C4-2B (cell line): Measurements from ENCODE around the gene COL26A1.

ENCODE experiments used
- H3K27ac ChIP-seq: fragments of 450-650 bp; 2 replicates; pipeline ENCODE4 v1.5.1; 2017
- ZFX ChIP-seq: fragments of 450-650 bp; IDR thresholded peaks from 2 replicates; pipeline ENCODE4 v1.6.1; 2017
- TF ChIP-seq, protein P1 (sequence below): fragments of 450-650 bp; conservative IDR thresholded peaks from 2 replicates; pipeline ENCODE4 v1.5.1; 2017; ENCODE audit warnings: mild to moderate bottlenecking

Gene COL26A1

DNA sequence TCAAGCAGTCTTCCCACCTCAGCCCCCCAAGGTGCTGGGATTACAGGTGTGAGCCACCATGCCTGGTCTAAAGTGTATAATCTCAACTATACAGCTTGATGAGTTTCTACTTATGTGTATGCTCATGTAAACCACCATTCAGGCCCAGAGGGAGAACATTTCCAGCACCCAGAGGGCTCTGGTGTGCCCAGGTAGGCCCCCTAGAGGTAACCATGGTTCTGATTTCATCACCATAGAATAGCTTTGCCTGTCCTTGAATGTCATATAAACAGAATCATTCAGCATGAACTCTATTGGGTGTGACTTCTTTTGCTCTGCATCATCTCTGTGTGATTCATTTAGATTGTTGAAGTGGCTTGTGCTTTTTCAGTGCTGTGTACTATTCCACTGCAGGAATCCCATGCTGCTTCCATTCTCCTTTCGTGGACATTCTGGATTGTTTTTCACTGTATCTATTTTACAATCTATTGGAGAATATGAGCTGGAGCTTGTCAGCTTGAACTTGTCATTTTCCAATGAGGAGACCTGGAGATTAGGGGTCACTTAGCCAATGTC, 35.2 kb downstream of the COL26A1 start:
- TF ChIP-seq, protein P1, sequence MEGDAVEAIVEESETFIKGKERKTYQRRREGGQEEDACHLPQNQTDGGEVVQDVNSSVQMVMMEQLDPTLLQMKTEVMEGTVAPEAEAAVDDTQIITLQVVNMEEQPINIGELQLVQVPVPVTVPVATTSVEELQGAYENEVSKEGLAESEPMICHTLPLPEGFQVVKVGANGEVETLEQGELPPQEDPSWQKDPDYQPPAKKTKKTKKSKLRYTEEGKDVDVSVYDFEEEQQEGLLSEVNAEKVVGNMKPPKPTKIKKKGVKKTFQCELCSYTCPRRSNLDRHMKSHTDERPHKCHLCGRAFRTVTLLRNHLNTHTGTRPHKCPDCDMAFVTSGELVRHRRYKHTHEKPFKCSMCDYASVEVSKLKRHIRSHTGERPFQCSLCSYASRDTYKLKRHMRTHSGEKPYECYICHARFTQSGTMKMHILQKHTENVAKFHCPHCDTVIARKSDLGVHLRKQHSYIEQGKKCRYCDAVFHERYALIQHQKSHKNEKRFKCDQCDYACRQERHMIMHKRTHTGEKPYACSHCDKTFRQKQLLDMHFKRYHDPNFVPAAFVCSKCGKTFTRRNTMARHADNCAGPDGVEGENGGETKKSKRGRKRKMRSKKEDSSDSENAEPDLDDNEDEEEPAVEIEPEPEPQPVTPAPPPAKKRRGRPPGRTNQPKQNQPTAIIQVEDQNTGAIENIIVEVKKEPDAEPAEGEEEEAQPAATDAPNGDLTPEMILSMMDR, result no peak
- TF ChIP-seq ZFX, result no peak
- no peak overlapping the region for H3K27ac ChIP-seq

DNA sequence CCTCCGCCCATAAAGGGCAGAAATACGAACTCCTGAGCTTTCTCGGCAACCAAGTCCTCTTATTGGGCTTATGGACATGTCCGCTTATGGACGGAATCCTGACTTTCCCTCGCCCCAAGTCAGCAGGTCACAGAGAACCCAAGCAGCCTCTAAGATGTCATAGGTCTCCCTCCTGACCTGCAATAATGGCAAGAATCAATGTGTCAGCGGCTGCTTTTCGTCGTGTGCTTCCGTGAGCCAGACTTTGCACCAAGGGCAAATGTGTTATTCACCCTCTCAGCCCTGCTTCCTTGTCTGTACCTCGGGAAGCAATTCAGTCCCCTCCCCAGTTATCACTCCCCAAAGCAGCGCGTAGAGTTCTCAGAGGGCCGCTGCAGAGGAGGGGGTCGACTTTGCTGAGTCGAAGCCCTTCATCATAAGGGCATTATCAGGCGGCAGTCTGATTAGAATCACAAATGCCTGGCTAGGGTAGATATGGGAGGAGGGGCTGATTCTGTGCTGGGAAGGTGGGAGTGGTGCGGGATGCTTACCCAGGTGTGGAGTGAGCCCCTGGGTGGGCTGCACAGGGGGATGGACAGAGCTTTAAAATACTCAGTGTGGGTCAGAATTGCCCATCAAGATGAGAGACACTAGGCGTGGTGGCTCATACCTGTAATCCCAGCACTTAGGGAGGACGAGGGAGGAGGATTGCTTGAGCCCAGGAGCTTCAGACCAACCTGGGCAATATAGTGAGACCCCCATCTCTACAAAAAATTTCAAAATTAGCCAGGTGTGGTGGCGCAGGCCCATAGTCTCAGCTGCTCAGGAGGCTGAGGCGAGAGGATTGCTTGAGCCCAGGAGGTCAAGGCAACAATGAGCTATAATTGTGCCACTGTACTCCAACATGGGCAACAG, 36.0 kb downstream of the COL26A1 start:
- H3K27ac ChIP-seq, result no peak overlapping the region
- TF ChIP-seq ZFX, result no peak
- TF ChIP-seq, protein P1, result no peak

DNA sequence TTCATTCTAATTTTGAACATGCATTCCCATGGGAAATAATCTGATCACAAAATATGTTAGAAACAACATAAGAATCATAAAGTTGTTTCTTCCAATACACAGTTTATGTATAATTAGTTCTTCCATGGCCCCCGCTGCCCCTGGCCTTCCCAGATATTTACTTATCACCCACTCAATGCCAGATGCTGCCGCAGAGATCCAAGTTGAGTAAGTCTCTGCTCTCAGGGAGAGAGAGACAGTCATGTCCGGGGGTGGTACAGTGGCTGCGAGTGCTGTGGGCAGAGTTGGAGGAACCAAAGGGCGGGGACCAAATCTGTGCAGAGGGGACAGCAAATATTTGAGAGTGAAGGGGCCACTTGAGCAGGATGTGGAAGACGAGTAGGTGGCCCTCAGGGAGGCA, 37.1 kb downstream of the COL26A1 start:
- H3K27ac ChIP-seq, result no peak overlapping the region
- TF ChIP-seq, protein P1, result no peak
- no peak for TF ChIP-seq ZFX

DNA sequence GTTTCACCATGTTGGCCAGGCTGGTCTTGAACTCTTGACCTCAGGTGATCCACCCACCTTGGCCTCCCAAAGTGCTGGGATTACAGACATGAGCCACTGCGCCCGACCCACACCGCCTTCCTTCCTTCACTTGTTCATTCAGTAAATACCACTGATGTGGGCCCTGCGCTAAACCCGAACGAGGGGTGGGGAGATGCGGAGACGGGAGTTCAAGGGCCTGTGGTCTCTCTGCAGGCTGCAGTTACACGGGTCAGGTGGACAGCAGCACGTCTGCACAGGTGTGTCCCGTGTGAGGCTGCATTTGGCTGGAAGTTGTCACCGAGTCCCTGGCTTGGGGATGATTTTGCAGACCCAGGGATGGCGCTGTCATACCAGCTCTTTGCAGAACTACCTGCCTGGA, 38.1 kb downstream of the COL26A1 start:
- no peak for TF ChIP-seq ZFX
- TF ChIP-seq, protein P1, result no peak
- no peak overlapping the region for H3K27ac ChIP-seq

DNA sequence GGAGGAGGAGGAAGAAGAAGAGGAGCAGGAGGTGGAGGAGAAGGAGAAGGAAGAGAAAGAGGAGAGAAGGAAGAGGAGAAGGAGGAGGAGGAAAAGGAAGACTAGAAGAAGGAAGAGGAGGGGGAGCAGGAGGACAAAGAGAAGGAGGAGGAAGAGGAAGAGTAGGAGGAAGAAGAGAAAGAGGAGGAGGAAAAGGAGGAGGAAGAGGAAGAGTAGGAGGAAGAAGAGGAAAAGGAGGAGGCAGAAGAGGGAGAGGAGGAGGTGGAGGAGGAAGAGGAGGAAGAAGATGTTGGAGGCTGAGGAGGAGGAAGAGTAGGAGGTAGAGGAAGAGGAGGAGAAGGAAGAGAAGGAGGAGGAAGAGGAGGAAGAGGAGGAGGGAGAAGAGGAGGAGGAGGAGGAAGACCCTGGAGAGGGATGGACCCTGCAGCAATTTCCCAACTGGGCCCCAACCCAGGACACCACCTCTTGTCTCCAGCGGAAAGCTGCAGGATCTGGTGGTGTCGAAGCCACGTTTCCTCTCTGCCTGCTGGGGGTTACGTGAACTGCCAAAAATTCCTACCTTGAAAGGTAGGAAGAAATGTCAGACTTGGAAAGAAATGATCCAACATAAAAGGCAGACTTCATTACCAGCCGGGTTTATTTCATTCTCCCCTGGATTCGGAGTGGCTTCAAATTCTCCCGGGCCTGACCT, 38.9 kb downstream of the COL26A1 start:
- H3K27ac ChIP-seq, result peak overlapping the region; percentile 8; the same call in 1 of the 2 replicates

DNA sequence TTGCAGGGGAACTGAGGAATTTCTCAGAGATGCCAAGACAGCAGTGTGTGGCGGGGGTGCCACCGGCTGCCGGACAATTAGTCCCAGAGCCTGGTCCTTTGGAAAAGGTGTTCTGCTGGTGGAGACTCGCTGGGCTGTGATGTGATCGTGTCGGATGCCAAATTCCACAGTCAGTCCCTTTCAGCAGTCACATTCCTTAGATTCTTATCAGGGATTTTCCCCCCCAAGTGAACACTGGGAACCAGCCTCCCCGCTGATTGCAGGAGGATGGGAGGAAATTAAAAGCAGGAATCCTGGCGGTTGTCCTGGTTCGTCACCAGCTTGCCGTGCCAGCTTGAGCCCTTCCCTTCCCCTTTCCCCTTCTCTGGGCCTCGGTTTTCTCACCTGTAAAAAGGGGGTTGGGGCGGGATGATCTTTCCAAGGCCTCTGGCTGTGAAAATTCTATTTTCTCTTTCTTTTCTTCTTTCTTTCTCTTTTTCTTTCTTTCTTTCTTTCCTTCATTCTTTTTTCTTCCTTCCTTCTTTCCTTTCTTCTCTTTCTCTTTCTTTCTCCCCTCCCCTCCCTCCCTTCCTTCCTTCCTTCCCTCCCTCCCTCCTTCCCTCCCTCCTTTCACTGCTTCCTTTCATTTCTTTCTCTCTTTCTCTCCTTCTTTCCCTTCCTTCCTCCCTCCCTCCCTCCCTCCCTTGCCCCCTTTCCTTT, 39.6 kb downstream of the COL26A1 start:
- TF ChIP-seq, protein P1, result no peak
- TF ChIP-seq ZFX, result no peak
- H3K27ac ChIP-seq, result peak overlapping the region; percentile 8; the same call in 1 of the 2 replicates

More for the DNA sequence above, 38.9 kb downstream of the COL26A1 start:
- TF ChIP-seq ZFX, result no peak
- TF ChIP-seq, protein P1, result no peak
